PFSK-1 (cell line): Measurements from ENCODE around the gene TNFAIP2.

Experiments used
- FOXP2 ChIP-seq: optimal IDR thresholded peaks from 2 replicates; pipeline ENCODE3; 2011; ENCODE audit warnings: borderline replicate concordance, control low read depth, inconsistent platforms; ENCODE audit not compliant: insufficient read depth; ENCODE audit errors: extremely low read length, extremely low read depth
- POLR2AphosphoS5 ChIP-seq: IDR thresholded peaks from 2 replicates; pipeline ENCODE4 v1.6.1; 2012; ENCODE audit warnings: low read depth, mild to moderate bottlenecking, control low read depth, low read length, moderate library complexity
- REST ChIP-seq, 2 experiments: IDR thresholded peaks; 2 replicates each; pipeline versions ENCODE4 v1.6.1 to v1.8.0; 2011 to 2012; ENCODE audit warnings: low read depth in 2 of 2, low read length in 2 of 2, control low read depth in 1 of 2, inconsistent platforms in 1 of 2, mild to moderate bottlenecking in 1 of 2, moderate library complexity in 1 of 2; ENCODE audit not compliant: insufficient read depth in 1 of 2
- SIN3A ChIP-seq: IDR thresholded peaks from 2 replicates; pipeline ENCODE4 v1.6.1; 2012; ENCODE audit warnings: mild to moderate bottlenecking, low read length, moderate library complexity, borderline replicate concordance; ENCODE audit not compliant: insufficient read depth
- TAF1 ChIP-seq: IDR thresholded peaks from 2 replicates; pipeline ENCODE4 v1.6.1; 2012; ENCODE audit warnings: low read length, control low read depth, borderline replicate concordance; ENCODE audit not compliant: insufficient read depth

Gene TNFAIP2

GRCh38 chr14:103186241-103186822 lies 63.1 kb downstream of the TNFAIP2 start:
- TF ChIP-seq REST (IDR thresholded peaks at IDR 0.05; ENCODE audit: insufficient read depth in 1 of 2, low read depth in 2 of 2, low read length in 2 of 2) (no peak), POLR2AphosphoS5 (no peak), FOXP2 (no peak), SIN3A (no peak), TAF1 (no peak)
